HUES6 (cell line): ENCODE data around the gene MGST3.
"Not testable (repeated sequence)": the region's sequence is repeated elsewhere in the genome, so short reads cannot be mapped to it uniquely, and the experiment has no call there.

Experiments used
- H3K27ac ChIP-seq: 2 replicates; pipeline ENCODE4 v1.7.0; 2013; ENCODE audit warnings: low read depth, mild to moderate bottlenecking, low read length, inconsistent platforms
- H3K27me3 ChIP-seq: 2 replicates; pipeline ENCODE4 v1.6.1; 2013; ENCODE audit warnings: low read length; ENCODE audit not compliant: control insufficient read depth, insufficient read depth
- H3K36me3 ChIP-seq: 2 replicates; pipeline ENCODE4 v1.6.1; 2013; ENCODE audit warnings: low read length; ENCODE audit not compliant: control insufficient read depth, insufficient read depth
- H3K4me1 ChIP-seq: 2 replicates; pipeline ENCODE4 v1.6.1; 2013; ENCODE audit warnings: low read length; ENCODE audit not compliant: control insufficient read depth, insufficient read depth
- H3K4me3 ChIP-seq: 2 replicates; pipeline ENCODE4 v1.5.1; 2013; ENCODE audit warnings: low read depth, low read length
- H3K9ac ChIP-seq: one replicate; pipeline ENCODE4 v1.6.1; 2013; ENCODE audit warnings: mild to moderate bottlenecking, low read length
- H3K9me3 ChIP-seq: 2 replicates; pipeline ENCODE4 v1.6.1; 2013; ENCODE audit warnings: low read depth, low read length; ENCODE audit not compliant: control insufficient read depth, insufficient read depth

MGST3 gene

DNA sequence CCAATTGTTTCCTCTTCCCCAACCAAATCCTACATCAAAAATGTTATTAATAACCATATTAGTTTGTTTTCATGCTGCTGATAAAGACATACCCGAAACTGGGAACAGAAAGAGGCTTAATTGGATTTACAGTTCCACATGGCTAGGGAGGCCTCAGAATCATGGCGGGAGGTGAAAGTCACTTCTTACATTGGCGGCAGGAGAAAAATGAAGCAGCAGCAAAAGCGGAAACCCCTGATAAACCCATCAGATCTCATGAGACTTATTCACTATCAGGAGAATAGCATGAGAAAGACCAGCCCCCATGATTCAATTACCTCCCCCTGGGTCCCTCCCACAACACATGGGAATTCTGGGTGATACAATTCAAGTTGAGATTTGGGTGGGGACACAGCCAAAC, 49.7 kb downstream of the MGST3 start:
- H3K4me3 ChIP-seq, H3K4me1 ChIP-seq, H3K27me3 ChIP-seq, H3K9me3 ChIP-seq, H3K9ac ChIP-seq, H3K27ac ChIP-seq: not testable (repeated sequence)
- H3K36me3 ChIP-seq = peaks cover 58% of the 10 kb centered on the region

DNA sequence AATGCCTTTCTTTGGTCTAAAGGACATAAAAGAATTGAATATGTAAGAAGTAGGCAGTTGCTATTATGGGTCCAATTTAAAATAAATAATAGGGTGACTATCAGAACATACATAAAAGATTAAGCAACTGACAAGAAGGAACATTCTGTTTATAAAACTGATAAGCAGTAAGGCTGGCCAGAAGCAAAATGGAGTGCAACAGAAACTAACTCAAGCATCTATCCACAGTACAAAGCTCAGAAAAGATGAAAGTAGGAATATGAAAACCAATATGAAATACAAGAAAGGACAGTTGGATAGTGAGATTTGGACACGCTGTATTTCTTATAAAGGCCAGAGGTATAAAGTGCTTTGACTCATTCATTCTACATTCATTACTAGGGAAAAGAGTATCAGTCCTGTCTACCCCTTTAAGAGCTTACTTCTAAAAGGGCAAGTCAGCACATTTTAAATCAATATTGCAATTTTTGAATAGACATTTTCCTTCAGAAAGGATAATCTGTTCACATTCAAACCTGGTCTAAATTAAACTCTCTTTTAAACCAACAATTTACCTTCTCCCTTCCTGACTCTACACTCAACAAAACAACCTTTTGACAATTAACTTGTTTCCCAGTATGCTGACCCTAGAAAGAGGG, 52.9 kb downstream of the MGST3 start:
- Histone ChIP-seq H3K27me3 (no peaks in the 10 kb centered on the region), H3K36me3 (peaks cover 48% of the 10 kb centered on the region), H3K4me3 (no peak overlapping the region), H3K9me3 (no peaks in the 10 kb centered on the region; the same call in 1 of the 2 replicates), H3K4me1 (no peaks in the 10 kb centered on the region), H3K27ac (no peak overlapping the region), H3K9ac (no peak overlapping the region)

DNA sequence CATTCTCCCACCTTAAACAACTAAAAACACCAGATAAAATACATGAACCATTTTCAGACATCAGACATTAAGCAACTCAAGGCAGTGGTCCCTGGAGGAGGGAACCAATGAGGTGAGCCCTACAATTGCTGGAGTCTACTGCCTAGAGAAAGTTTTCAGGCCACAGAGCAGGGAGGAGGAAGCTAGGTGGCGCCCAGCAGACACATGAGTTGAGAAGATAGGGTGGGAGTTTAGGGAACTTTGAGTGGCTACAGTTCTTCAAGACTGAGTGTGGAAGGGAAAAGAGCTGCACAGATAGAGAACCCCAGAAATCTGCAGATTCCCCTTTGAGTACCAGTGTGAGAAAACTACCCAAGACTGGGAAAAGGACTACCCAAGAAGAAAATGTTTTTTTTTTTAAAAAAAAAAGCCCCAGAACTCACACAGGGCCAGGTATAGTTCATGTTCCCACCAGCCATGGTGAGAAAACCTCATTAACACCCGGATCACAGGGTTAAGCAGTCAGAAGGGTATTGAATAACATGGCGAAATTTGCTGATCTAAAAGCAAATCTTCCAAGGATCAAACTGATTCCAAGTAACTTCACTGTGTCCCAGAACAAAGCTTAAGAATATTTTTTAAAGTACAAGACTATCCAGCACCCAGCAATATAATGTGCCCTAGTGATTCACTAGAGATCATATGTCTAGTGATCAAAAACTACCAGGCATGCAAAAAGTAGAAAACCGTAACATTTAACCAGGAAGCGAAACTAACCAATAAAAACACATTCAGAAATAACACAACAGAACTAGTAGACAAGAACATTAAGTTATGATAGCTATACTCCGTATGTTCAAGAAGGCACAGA, 55.3 kb downstream of the MGST3 start:
- Histone ChIP-seq H3K9ac (no peak overlapping the region), H3K27ac (no peak overlapping the region), H3K4me1 (no peaks in the 10 kb centered on the region), H3K9me3 (peaks cover 9% of the 10 kb centered on the region), H3K27me3 (no peaks in the 10 kb centered on the region), H3K36me3 (peaks cover 38% of the 10 kb centered on the region), H3K4me3 (no peak overlapping the region)

DNA sequence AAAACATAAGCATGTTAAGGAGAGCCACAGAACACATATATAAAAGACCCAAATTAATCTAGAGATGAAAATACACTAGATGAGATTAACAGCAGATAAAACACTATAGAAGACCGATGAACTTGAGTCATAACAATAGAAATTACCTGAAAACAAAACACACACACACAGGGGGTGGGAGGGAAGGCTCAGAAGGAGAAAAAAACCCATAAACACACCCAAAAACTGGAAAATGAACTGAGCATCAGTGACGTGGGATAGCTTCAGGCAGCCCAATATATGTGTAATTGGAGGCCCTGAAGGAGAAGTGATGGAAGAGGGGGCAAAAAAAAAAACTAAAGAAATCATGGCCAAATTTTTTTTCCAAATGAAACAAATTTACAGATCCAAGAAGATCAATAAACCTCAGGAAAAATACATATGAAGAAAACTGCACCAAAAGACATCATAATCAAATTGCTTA, 56.0 kb downstream of the MGST3 start:
- Histone ChIP-seq H3K36me3 (peaks cover 32% of the 10 kb centered on the region), H3K9me3 (peaks cover 11% of the 10 kb centered on the region), H3K4me1 (no peaks in the 10 kb centered on the region), H3K27ac (no peak overlapping the region), H3K9ac (no peak overlapping the region), H3K4me3 (no peak overlapping the region), H3K27me3 (no peaks in the 10 kb centered on the region)

DNA sequence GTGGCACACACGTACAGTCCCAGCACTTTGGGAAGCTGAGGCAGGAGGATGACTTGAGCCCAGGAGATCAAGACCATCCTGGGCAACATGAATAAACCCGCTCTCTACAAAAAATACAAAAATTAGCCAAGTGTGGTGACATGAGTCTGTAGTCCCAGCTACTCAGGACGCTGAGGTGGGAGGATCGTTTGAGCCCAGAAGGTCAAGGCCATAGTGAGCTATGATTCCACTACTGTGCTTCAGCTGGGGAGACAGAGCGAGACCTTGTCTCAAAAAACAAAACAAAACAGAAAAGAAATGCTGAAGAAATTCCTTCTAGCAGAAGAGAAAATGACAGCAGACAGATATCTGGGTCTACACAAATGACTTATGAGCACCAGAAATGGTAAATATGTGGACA, 57.0 kb downstream of the MGST3 start:
- no peak overlapping the region for H3K27ac ChIP-seq
- no peaks in the 10 kb centered on the region for H3K4me1 ChIP-seq
- peaks cover 21% of the 10 kb centered on the region for H3K36me3 ChIP-seq
- H3K4me3 ChIP-seq = no peak overlapping the region
- H3K27me3 ChIP-seq = no peaks in the 10 kb centered on the region
- H3K9me3 ChIP-seq = peaks cover 11% of the 10 kb centered on the region
- no peak overlapping the region for H3K9ac ChIP-seq

DNA sequence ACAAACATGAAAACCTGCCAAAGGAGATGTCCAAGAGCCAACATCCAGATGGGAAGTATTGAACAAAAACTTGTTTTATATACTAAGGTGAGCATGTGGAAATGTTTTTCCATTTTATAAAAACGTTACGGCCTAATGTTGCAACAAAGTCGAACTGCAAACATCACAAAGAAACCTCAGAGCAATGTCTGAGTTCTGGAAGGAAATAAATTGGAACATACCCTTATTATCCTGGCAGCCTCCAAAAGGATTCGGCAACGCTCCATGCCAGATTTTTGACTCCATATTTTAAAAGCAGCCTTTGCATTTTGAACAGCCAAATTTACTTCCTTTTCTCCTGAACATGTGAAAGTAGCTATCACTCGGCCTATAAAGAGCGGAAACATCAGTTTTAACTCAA, 64.0 kb downstream of the MGST3 start:
- H3K27ac ChIP-seq = no peak overlapping the region
- H3K9me3 ChIP-seq = peaks cover 11% of the 10 kb centered on the region
- H3K4me3 ChIP-seq = no peak overlapping the region
- H3K9ac ChIP-seq = no peak overlapping the region
- peaks cover 12% of the 10 kb centered on the region for H3K36me3 ChIP-seq
- H3K4me1 ChIP-seq = no peaks in the 10 kb centered on the region
- no peaks in the 10 kb centered on the region for H3K27me3 ChIP-seq

DNA sequence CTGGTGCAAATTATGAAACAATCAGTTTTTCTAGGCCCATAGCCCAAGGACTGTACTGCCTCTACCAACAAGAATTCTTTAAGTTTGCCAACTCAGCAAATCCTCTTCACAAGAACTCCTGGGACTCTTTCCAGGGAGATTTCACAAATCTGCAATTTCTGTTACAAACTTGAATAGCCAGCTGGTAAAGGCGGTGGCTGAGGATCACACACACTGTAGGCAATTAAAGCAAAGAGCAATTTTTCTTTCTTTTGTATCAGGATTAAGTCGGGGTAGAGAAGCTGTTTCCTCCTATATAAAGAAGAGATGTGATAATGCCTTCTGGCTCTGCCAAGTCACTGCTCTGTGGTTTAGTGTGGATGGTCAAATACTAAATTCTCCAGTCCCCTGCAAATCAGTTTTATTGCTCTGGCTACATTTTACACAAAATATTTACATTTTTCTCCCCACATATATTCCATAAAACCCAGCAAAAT, 65.6 kb downstream of the MGST3 start:
- no peak overlapping the region for H3K9ac ChIP-seq
- peak overlapping the region; percentile 87; the same call in 1 of the 2 replicates for H3K4me3 ChIP-seq
- no peaks in the 10 kb centered on the region for H3K4me1 ChIP-seq
- H3K9me3 ChIP-seq = no peaks in the 10 kb centered on the region
- no peaks in the 10 kb centered on the region for H3K27me3 ChIP-seq
- peaks cover 6% of the 10 kb centered on the region; the same call in 1 of the 2 replicates for H3K36me3 ChIP-seq
- H3K27ac ChIP-seq = no peak overlapping the region

DNA sequence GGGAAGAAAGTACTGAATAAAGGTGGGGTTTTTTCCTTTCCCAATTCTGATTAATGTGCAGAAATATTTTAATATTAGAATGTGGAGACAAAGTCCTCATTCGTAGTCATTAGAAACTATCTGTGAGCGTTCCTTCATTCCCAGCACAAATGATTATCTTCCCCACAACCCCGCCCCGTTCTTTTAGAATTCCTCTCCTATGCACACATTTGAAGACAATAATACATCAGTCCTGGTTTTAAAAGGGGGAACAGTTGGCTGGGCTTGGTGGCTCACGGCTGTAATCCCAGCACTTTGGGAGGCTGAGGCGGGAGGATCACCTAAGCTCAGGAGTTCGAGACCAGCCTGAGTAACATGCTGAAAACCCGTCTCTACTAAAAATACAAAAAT, 66.5 kb downstream of the MGST3 start:
- Histone ChIP-seq H3K9ac (peak overlapping the region; percentile 93), H3K4me3 (peak overlapping the region; percentile 87), H3K27ac (no peak overlapping the region), H3K27me3 (no peaks in the 10 kb centered on the region), H3K4me1 (no peaks in the 10 kb centered on the region), H3K36me3 (peaks cover 6% of the 10 kb centered on the region; the same call in 1 of the 2 replicates), H3K9me3 (no peaks in the 10 kb centered on the region)

DNA sequence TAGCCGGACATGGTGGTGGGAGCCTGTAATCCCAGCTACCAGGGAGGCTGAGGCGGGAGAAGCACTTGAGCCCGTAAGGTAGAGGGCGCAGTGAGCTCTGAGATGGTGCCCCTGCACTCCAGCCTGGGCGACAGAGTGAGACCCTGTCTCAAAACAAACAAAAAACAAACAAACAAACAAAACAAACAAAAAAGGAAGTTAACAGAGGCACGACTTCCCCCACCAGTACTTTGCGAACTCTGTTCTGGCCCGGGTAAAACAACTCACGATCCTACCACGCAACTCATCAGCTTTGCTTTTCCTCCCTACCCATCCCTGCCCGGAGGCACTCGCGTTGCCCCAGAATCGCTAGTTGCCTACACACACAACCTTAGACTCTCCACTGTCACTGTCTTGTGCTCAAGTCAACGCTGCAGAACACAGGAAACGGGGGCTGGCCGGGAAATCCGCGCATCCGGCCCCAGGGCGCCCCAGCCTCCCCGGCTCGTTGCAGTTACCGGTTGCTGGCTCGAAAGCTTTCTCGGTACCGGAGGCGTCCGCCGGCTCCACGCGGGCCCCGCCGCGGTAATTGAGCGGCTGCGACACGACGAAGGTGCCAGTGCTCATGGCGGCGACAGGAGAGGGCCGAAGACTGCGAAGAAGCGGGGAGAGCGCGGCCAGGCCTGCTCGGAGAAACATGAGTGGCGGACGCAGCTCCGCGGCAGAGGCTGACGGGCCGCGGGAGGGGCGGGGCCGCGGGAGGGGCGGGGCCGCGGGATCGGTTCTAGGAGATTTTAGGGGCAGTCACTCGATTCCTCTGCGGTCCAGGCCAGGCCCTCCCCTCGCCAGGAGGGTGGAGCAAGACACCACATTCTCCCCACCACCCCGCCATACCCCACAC, 67.1 kb downstream of the MGST3 start, which contains the start of gene ALDH9A1:
Gene ALDH9A1 (minus strand): TSS at position 682 of the 880 bp plus-strand sequence. CDS start 4 bp downstream, at position 678.
- H3K9ac ChIP-seq = peak within 1 kb of the TSS; percentile 93
- H3K9me3 ChIP-seq = no peaks in the 10 kb centered on the region
- no peaks in the 10 kb centered on the region for H3K4me1 ChIP-seq
- peak within 1 kb of the TSS; percentile 83 for H3K27ac ChIP-seq
- H3K36me3 ChIP-seq = peaks cover 6% of the 10 kb centered on the region; the same call in 1 of the 2 replicates
- no peaks in the 10 kb centered on the region for H3K27me3 ChIP-seq
- H3K4me3 ChIP-seq = peak within 1 kb of the TSS; percentile 87

DNA sequence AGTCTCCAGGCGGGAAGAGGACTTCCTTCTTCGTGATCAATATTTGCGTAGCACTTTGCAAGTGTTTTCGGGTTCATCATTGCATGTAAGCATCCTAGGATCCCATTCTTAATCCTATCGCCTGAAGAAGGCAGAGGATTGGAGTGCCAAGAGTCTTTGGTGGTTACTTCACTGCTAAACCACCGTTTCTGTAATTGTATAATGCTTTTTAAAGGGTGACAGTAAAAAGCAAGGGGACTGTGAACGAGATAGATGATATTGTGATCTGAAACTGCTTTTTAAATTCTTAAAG, 67.7 kb downstream of the MGST3 start:
- Histone ChIP-seq H3K4me3 (peak overlapping the region; percentile 87), H3K4me1 (no peaks in the 10 kb centered on the region), H3K27me3 (no peaks in the 10 kb centered on the region), H3K27ac (no peak overlapping the region), H3K9me3 (no peaks in the 10 kb centered on the region), H3K9ac (peak overlapping the region; percentile 64), H3K36me3 (peaks cover 6% of the 10 kb centered on the region; the same call in 1 of the 2 replicates)
